HG02623 (cell line): ENCODE data around the gene CDK5R2.

Experiments
- ATAC-seq: cut with Tn5 transposase; IDR thresholded peaks from one replicate; pipeline ENCODE4 v1.9.1; 2021; ENCODE audit warnings: moderate library complexity; ENCODE audit not compliant: unreplicated experiment

The CDK5R2 gene

GRCh38 chr2:218986148-218986761, 26.8 kb downstream of the CDK5R2 start:
- ATAC-seq: no peak

DNA sequence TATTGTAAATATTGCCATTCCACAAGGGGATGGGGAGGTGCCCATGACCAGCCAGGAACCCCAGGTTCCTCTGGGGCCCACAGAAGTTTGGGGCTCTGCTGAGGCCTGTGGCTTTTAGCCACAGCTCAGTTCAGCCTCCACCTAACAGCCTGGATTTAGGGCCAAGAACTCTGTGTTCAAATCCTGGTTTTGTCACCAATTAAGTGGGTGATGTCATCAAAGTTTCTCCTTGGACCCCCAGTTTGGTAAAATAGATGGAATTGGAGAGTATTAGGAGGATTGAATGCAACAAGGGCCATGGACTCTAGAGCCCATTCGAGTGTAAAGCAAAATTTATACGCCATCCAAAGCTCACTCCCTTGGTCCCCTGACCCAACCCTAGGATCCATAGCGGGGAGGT, 28.7 kb downstream of the CDK5R2 start:
- ATAC-seq: no peak

- ATAC-seq: no peak
Measured at GRCh38 chr2:218988650-218989049, 29.2 kb downstream of the CDK5R2 start.

DNA sequence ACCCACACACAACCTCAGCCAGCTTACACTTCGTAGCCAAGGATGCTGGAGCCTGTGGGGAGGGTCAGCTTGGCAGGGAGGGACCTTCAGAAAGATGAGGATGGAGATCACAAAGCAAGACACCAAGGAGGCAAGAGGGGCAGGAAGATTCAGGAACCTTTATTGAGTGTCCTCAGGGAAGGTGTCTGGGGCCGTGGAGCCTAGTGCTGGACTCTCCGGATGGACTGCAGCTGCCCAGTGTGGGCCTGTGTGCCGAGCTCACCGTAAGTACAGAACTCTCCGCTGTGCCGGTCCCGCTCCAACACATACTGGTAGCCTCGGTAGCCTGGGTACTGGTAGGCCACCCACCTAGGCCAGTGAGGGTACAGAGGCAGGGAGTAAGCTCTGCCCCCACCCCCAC, 30.6 kb downstream of the CDK5R2 start:
- ATAC-seq: no peak

DNA sequence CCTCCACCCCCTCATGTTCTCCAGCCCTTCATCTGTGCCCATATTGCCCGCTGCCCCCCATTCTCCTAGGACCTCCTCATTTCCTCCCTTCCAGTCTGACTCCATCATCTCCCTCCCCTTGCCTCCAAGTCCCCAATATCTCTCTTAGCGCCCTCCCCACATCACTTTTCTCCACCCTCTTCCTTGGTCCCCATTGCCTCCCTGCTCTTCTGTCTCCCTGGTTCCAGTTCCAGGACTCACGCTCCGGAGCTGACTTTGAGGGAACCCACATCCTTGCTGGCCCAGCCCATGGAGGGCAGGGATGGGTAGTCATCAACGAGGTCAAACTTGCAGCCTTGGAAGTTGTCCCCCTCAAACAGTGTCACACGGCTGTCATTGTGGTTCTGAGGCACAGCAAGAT, 31.1 kb downstream of the CDK5R2 start:
- ATAC-seq: no peak

DNA sequence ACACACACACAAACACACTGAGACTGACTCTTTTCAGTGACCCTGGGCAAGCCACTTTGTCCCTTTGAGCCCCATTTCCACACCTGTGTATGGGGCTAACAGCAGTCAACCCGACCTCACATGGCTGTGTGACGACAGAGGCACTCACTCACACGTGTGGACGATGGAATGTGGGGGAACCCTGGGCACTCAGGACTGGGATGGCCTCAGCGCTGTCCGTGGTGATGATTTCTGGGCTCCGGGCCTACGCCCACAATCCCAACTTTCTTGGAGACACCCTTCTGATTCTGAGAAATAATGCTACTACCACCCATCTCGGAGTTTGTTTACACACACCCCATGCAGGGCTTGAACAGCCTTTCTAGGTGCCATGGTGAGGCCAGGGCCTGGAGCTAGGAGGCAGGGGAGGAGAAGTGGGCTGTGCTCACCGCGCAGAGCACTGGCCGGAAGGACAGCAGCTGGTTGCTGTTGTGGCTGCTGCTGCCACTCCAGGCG, 32.3 kb downstream of the CDK5R2 start:
- no peak for ATAC-seq

DNA sequence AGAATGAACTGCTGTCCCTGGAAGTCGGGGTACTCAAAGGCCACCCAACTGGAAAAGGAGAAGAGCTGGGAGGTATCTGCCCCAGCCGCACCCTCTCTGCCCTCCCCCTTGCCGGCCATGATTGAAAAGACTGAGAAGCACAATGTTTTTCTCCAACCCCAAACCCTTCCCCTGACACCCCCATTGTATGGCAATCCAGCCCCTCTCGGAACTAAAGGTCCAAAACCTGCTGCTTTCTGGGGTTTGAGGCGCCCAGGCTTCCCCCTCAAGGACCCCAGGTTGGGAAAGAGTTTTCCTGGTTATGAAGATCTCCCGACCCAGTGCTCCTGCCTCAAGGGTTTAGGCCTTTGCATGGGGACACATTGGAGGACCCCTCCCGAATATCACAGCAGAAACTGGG, 32.7 kb downstream of the CDK5R2 start:
- no peak for ATAC-seq

DNA sequence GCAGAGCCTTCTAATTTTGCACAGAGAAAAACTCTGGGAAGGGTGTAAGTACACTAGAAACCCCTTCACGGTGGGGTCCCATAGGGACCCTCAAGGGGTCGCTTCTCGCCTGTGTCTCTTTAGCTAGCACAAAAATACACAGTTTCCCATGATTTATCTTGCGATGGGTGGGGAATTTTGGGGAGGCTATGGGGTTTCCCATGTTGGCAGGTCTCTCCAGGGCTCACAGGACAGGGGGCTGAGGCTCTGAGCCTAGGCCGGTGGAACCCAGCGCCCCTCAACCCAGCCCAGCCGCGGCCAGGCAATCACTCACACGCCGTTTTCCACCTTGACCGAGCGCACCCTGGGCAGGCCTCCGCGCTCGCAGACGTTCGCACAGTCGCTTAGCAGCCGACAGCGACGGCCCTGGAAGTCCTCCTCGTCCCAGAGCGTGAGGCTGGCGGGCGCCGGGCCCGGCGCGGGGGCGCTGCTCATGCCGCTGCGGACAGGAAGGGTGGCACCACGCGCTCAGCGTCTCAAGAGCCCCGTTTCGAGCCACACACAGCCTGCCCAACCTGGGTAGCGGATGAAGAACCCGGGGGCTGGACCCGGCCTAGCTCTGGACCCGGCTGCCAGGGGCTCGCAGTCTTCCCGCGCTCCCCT, 33.4 kb downstream of the CDK5R2 start:
- ATAC-seq: no peak

DNA sequence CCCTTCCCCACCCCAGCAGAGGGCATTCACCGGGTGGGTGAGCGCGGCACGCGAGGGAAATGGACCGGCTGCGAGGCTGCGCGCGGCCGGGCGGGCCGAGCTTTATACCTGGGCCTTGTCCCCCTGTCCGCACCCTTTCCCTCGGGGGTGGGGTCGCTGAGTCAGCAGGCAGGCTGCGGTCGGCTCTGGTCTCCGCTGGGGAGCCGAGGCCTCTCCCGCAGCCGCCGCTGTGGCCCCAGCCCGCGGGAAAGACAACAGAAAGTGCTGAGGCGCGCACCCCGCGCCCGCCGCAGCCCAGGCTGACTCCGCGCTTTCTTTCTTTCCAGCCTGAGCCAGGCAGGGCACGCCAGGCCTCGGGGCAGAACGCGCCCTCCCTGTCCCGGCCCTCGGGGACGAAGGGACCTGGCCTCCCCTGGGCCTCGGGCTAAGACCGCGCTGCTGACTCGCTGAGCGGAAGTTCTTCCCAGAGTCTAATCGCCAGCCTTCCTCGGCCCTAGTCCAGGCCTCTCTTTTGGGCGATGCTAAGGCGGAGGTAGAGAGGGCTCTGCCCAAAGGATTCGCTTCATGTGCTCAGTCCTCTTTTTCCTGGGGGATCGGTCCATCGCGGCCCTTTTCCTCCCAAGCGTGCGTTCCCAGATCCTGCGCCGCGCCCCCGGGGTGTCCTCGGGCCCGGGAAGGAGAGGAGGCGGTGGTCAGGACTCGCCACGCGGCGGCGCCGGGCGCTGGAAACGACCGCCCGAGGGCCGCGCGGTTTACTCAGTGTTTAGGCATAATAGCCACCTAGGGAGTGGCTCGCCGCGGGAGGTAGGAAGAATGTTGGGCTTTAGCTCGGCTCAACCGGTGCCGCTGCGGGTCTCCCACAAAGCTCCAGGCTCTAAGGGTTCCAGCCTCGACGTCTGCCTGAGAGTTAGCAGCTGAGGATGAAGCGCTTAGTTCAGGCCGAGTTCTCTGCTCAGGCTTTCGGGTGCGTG, 34.2 kb downstream of the CDK5R2 start, which contains the start of gene CRYBA2:
Gene CRYBA2, minus strand, starts transcription at position 78 of the 971 bp plus-strand sequence. CDS start 246 bp downstream, outside the sequence.
- ATAC-seq: no peak

DNA sequence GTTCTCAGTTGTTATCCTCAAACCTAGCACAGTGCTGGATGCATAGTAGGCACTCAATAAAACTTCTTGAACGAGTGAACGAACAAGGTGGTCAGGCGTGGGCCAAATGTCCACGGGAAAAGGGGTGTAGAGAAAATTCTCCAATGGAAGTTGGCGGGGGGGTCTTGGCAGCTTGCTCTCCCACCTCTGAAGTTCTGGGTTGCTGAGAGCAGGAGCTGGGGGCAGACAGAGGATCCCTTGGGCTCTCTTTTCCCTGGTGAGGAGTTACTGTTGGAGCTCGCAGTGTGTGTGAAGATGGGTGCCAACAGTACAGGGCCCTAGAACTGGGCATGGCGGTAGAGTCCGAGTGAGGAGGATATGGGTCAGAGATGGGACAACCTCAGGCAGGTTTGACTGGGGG, 36.1 kb downstream of the CDK5R2 start:
- ATAC-seq: no peak

DNA sequence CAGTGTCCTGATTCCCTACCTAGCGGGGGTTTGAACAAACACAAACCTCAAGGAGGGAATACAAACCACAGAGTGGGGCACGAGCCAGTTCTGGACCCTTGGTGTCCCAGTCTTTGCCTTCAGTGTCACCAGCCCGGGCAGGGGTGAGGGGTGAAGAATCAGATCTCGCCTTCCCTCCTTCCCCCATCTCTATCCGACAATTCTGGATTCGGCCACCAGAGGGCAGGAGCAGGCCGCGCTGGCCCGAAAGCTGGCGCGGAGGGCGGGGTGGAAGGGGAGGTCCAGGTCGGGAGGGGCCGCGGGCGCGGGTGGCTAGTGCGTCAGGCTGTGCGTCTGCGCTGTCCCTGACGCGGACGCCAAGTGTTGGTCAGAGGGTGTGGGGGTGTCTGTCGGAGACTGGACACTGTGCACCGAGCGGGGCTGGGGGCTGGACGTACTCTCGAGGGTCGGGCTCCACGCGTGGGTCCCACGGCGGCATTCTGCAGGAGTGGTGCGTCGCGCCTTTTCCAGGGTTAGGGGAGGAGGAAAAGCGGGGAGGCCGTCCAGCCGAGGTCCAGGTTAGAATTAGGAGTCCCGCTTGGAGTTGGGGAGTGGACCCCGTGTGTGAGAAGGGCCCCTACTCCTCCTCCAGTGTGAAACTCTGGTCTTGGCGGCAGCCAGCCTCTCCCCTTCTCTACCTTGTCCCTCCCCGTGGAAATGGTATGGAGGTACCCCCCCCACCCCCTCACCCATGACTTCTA, 36.7 kb downstream of the CDK5R2 start:
- ATAC-seq: no peak

- ATAC-seq: no peak
Measured at GRCh38 chr2:218996937-218997336, 37.5 kb downstream of the CDK5R2 start.

- no peak for ATAC-seq
Measured at GRCh38 chr2:218997731-218998130, 38.3 kb downstream of the CDK5R2 start.

- ATAC-seq: no peak
Measured at GRCh38 chr2:218998414-218999002, 39.0 kb downstream of the CDK5R2 start.

DNA sequence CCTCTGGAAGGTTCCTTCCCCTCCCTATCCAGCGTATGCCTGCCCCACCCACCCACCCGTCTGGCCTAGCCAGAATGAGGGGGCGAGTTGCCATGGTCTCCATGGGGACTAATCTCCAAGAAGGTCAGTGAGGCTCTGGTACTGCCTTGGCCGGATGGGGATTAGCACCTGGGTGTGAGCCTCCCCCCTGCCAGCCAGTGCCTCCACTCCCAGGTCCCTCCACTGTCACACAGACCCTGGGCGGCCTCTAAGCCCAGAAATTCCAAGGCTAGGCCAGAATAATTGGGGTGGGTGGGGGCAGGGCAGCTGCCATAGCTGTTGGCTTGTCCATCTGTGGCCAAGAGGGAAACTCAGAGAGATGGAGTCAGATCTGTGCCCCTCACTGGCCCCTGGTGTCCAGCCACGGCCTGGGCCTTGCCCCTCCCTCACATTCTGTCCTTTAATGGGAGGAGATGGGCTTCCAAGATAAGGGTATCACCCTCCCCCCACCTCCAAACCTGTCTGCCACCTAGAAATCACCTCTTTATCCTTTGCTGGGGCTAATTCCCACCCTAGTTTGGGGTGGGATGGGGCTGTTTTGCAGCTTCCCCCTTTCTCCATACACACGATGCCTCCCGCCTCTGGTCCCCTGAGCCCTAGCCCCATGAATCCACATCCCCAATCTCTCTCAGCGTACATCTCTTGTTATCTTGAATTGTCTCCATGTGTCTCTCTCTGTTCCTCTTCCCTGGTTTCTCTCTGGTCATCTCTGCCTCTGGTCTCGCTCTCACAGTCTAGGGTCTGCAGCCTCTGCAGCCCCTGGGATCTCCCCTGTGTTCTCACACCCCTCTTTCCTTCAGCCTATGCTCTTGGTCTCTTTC, 39.8 kb downstream of the CDK5R2 start:
- ATAC-seq: no peak

DNA sequence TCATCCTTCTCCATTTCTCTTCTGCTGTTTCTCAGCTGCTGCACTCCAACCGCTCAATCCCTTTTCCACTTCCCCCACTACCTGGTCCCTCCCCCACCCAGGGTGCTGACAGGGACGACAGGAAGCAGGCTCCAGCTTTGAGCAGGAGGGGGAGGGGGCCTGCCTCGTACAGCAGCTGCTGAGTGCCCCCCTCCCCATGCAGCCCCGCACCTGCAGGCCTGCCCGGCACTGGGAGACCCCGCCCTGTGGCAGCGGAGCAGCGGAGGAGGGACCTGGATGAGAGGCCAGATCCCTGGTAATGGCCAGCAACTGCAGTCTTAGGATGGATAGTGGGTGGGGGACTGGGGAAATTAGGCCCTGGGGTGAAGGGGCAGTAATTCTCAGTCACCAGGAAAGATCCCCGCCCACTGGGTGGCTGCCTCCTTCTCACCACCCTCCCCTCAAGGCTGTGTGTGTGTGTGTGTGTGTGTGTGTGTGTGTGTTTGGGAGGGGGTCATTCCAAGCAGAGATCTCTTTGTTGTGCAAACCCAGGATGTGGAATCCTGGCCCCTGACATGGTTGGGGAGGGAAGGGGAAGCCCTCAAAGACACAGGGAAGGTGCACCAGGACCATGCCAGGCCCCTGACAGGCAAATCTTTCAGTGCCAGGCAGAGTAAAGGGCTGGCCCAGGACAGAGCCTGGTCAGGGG, 40.6 kb downstream of the CDK5R2 start:
- ATAC-seq: no peak

DNA sequence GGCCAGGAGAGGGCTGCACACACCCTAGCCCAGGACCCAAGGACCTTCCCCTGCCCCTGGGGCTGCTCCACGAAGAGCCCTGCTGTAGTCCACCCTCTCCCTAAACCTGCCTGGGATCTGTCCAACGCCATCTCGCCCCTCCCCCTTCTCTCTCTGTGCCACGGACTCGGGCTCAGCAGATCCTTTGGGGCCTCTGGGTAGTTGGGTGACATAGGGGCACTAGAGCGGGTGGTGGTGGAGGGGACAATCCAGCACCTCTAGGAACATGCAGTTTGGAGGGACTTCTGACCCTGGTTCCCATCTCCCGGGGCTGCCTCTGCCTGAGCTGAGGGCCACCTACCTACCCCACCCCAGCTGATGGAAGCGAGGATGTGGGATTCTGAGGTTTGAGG, 41.1 kb downstream of the CDK5R2 start:
- ATAC-seq: no peak

DNA sequence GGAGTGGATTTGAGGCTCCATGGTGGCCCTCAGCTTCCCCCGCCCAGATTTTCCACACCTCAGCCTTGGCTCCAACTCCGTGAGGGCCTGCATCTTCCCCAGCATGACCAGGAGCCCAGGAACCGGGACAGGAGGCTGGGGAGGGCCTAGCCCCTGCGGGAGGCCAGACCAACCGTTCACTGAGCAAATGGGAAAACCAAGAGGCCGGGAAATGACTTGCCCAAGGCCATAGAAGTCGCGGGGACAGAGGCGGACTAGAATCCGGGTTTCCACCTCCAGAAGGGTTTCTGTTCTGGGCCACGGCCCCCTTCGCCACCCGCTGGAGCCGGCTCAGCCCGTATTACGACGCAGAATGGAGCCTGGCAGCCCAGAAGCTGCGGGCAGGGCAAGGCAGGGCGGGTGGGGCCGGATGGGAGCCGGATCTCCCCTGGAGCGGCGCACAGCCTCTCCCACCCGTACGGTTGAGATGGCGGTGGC, 41.7 kb downstream of the CDK5R2 start:
- no peak for ATAC-seq
